RPMI7951 (cell line): Measurements from ENCODE around the gene TWF2. TPM values are rescaled to one million over a fixed set of nuclear protein-coding genes. Genes with fewer than 3 reads are reported as not detected.

ENCODE experiments used
- DNase-seq: peaks from one replicate; pipeline ENCODE4 v3.0.0-alpha.2; 2012; ENCODE audit warnings: low read depth
- total RNA-seq: library from RNA; depleted of rRNA; stranded (reverse); fragments of >200 nt; shearing (Covaris generic); gene quantifications from 2 replicates; pipeline ENCODE4 v1.2.3, GENCODE V29; 2014; rRNA removed

The TWF2 gene
- total RNA-seq, 1 experiment from 2014 or later, result 131 TPM

DNA sequence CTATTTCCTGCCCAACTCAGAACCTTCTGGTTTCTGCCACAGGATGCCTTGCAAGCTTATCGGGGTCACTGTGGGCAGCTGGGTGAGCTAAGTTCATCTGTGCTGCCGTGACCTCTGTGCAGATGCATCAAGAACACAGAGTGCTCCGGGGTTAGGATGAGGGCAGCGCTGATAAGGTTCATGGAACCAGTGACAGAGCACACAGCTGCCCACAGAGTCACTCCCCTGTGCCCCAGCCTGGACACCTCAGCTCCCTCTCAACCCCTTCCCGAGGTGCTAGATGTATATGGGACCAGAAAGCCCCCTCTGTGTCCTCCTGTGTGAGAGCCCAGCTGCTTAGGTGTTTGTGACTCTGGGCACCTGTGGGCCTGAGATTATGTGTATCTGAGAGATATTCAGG is 56.8 kb downstream of the TWF2 start:
- DNase-seq, result no peak

- DNase-seq, result no peak
Measured at GRCh38 chr3:52181543-52181942, 57.4 kb downstream of the TWF2 start.

Other genes starting within 250 kb of the TWF2 start
- gene RPL29, start 243.3 kb downstream of the TWF2 start, total RNA-seq, result 1,313 and 1,434 TPM in 2 replicates
- 16.9 and 18.5 TPM in 2 replicates for gene DUSP7, start 182.6 kb downstream of the TWF2 start, total RNA-seq
- gene POC1A, start 84.7 kb downstream of the TWF2 start, total RNA-seq, result 20.4 and 21.4 TPM in 2 replicates
- 32.0 and 37.6 TPM in 2 replicates for gene ALAS1, start 41.0 kb downstream of the TWF2 start, total RNA-seq
- not detected in 2 replicates for gene TLR9, start 13.5 kb downstream of the TWF2 start, total RNA-seq
- 11.0 and 12.3 TPM in 2 replicates for gene PPM1M, start 6.6 kb upstream of the TWF2 start, total RNA-seq
- 53.0 and 54.7 TPM in 2 replicates for gene WDR82, start 39.5 kb upstream of the TWF2 start, total RNA-seq
- gene GLYCTK, start 48.7 kb upstream of the TWF2 start, total RNA-seq, result 4.6 and 6.4 TPM in 2 replicates
- 0.48 and 0.78 TPM in 2 replicates for gene DNAH1, start 77.2 kb upstream of the TWF2 start, total RNA-seq
- gene BAP1, start 170.8 kb upstream of the TWF2 start, total RNA-seq, result 50.3 and 57.7 TPM in 2 replicates
- 5.4 and 10.8 TPM in 2 replicates for gene PHF7, start 171.5 kb upstream of the TWF2 start, total RNA-seq
- 0.10 and 0.12 TPM in 2 replicates for gene SEMA3G, start 205.9 kb upstream of the TWF2 start, total RNA-seq
- gene TNNC1, start 214.9 kb upstream of the TWF2 start, total RNA-seq, result not detected in 2 replicates
- 20.9 and 21.4 TPM in 2 replicates for gene NISCH, start 216.4 kb upstream of the TWF2 start, total RNA-seq